ENCODE data around the gene SH3PXD2A. TPM values are rescaled to one million over a fixed set of nuclear protein-coding genes. Genes with fewer than 3 reads are reported as not detected.
A peak's percentile ranks its signal among the peaks of the same experiment; 100 is the strongest.

Gene SH3PXD2A
- total RNA-seq, 3 donors from 2014 or later: 14.3 to 30.5 (median 14.7) TPM

DNA sequence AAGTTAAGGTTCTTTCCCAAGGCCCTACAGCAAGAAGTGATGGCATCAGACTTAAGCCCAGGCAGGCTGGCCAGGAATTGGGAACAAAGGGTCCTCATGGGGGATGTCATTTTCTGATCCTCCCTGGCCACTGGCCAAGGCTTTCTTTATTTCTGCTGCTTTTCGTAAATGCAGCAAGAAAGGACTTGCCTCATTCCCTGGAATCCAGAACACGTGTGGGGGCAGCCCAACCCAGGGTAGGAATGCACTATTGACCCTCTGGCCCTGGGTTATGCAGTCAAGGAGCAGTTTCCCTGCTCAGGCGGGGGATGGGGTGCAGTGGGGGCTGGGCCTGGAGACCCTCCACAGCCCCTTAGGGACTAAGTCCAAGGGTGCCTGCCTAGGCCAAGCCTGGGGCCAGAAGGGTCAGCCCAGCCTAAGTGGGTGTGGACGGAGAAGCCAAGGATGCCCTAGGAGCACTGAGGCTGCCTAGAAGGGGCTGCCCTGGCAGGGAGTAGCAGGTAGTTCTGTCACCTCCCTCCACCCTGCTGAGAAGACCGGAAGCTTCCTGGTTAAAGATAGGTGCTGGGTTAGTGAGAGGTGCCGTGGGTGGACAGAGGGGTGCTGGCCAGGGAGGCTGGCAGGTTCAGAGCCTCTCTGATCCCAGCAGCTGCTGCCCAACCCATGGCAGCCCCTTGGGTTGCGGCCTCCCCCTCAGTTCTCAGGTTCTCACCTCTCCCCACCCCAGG is 179.2 kb downstream of the SH3PXD2A start:
- no peaks in the 10 kb centered on the region for H3K27me3 ChIP-seq

GRCh38 chr10:103673606-103674005 is 181.8 kb downstream of the SH3PXD2A start:
- H3K9me3 ChIP-seq: no peaks in the 10 kb centered on the region
- H3K4me3 ChIP-seq: no peak overlapping the region
- intact Hi-C loops (cut with DNase I; ENCODE audit: low total_unique reads): no loop called here
- TF ChIP-seq POLR2A (IDR thresholded peaks at IDR 0.05) (no peak), POLR2AphosphoS5 (IDR thresholded peaks at IDR 0.05) (no peak), CTCF (IDR thresholded peaks at IDR 0.05) (no peak)
- H3K4me1 ChIP-seq: peaks cover 3 to 10% of the 10 kb centered on the region in 2 donors
- H3K27me3 ChIP-seq: no peaks in the 10 kb centered on the region
- H3K27ac ChIP-seq: peak overlapping the region in 1 of 2 donors; percentile 44
- H3K36me3 ChIP-seq: no peaks in the 10 kb centered on the region
- DNase-seq (ENCODE audit: low spot score in 2 of 2): no peak

More for the DNA sequence above, 179.2 kb downstream of the SH3PXD2A start:
- H3K27ac ChIP-seq: peak overlapping the region; percentile 92 to 98
- H3K4me1 ChIP-seq: peaks cover 3 to 7% of the 10 kb centered on the region in 2 donors
- no peaks in the 10 kb centered on the region for H3K9me3 ChIP-seq
- peak overlapping the region in 1 of 3 donors; percentile 47 for H3K4me3 ChIP-seq
- intact Hi-C loops (cut with DNase I; ENCODE audit: low total_unique reads): no loop called here
- no peaks in the 10 kb centered on the region for H3K36me3 ChIP-seq
- DNase-seq (ENCODE audit: low spot score in 2 of 2): peak in 1 of 2 donors; percentile 91
- TF ChIP-seq POLR2AphosphoS5 (IDR thresholded peaks at IDR 0.05) (peak; percentile 67 to 86 (median 85)), POLR2A (IDR thresholded peaks at IDR 0.05) (no peak), CTCF (IDR thresholded peaks at IDR 0.05) (no peak)

DNA sequence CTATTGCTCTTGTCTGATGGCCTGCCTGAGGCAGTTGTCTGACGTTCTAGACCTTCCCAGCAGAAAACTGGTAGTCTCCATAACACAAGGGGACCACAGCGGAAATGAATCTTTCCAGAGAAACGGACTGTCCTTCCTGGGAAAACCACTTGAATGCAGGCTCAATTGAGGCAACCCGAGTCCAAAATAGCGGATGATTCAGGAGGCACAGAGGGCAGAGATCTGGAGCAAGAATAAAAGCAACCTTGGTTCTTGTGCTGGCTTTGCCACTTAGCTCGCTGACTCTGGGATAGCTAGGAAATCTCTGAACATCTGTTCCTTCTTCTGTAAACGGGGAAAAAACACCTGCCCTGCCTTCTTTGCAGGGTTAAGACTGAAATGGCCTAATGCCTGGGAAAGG is 183.0 kb downstream of the SH3PXD2A start:
- TF ChIP-seq POLR2A (IDR thresholded peaks at IDR 0.05) (no peak), POLR2AphosphoS5 (IDR thresholded peaks at IDR 0.05) (no peak), CTCF (IDR thresholded peaks at IDR 0.05) (no peak)
- intact Hi-C loops (cut with DNase I; ENCODE audit: low total_unique reads): no loop called here
- no peak for DNase-seq (ENCODE audit: low spot score in 2 of 2)
- peaks cover 4 to 9% of the 10 kb centered on the region in 2 donors for H3K4me1 ChIP-seq
- no peaks in the 10 kb centered on the region for H3K9me3 ChIP-seq
- H3K27me3 ChIP-seq: no peaks in the 10 kb centered on the region
- no peak overlapping the region for H3K27ac ChIP-seq
- H3K4me3 ChIP-seq: no peak overlapping the region
- H3K36me3 ChIP-seq: no peaks in the 10 kb centered on the region

DNA sequence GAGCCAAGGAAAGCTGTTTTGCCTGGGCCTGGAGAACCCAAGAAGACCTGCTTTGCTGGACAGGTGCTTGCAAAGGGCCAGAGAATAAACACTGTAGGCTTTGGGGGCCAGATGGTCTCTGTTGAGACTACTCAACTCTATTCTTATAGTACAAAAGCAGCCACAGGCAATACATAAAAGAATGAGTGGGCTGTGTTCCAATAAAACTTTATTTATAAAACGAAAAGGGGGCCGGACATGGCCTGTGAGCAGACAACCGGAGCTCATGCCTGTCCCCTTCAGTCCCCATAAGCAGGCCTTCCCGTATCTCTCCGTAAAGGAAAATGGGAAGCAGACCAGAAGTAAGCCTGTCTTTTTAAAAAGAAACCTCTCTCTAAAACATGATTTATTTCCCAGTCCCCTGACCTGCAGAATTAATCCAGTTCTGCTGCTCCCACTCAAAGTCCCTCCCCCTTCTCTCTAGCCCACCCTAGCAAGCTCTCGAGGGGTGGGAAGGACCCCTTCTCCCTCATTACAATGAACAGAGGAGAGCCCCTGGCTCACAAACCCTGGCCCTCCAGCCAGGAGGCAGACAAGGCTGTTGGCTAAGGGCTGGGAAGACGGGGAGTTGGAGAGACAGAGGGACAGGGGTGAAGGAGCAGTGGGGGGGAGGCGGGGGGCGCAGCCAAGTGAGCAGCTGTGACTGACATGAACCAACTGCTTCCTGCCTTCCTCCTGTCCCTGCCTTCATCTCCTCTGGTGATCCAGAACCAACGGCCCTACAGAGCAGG is 184.1 kb downstream of the SH3PXD2A start:
- H3K9me3 ChIP-seq: no peaks in the 10 kb centered on the region
- intact Hi-C loops (cut with DNase I; ENCODE audit: low total_unique reads): loop anchor here (2.0 kb wide), 1 partner anchor 49 kb away; no protein-coding TSS in a partner anchor
- DNase-seq (ENCODE audit: low spot score in 2 of 2): no peak
- H3K27ac ChIP-seq: no peak overlapping the region
- H3K36me3 ChIP-seq: no peaks in the 10 kb centered on the region
- no peak overlapping the region for H3K4me3 ChIP-seq
- no peaks in the 10 kb centered on the region for H3K27me3 ChIP-seq
- TF ChIP-seq POLR2A (IDR thresholded peaks at IDR 0.05) (no peak), CTCF (IDR thresholded peaks at IDR 0.05) (no peak), POLR2AphosphoS5 (IDR thresholded peaks at IDR 0.05) (no peak)
- peaks cover 4 to 9% of the 10 kb centered on the region in 2 donors for H3K4me1 ChIP-seq

GRCh38 chr10:103669944-103670343 is 185.4 kb downstream of the SH3PXD2A start:
- no peak for DNase-seq (ENCODE audit: low spot score in 2 of 2)
- peaks cover 6 to 13% of the 10 kb centered on the region in 2 donors for H3K4me1 ChIP-seq
- H3K27ac ChIP-seq: no peak overlapping the region
- H3K4me3 ChIP-seq: no peak overlapping the region
- no peaks in the 10 kb centered on the region for H3K36me3 ChIP-seq
- no peaks in the 10 kb centered on the region for H3K9me3 ChIP-seq
- H3K27me3 ChIP-seq: no peaks in the 10 kb centered on the region
- intact Hi-C loops (cut with DNase I; ENCODE audit: low total_unique reads): loop anchor here (2.0 kb wide), 1 partner anchor 47 kb away; no protein-coding TSS in a partner anchor
- TF ChIP-seq POLR2AphosphoS5 (IDR thresholded peaks at IDR 0.05) (no peak), POLR2A (IDR thresholded peaks at IDR 0.05) (no peak), CTCF (IDR thresholded peaks at IDR 0.05) (no peak)
